ENCODE data around the gene UBE2G2.

UBE2G2 gene

GRCh38 chr21:44762221-44763049, 39.2 kb downstream of the UBE2G2 start:
- no peak for DNase-seq

GRCh38 chr21:44761747-44762208, 39.8 kb downstream of the UBE2G2 start:
- no peak for DNase-seq

GRCh38 chr21:44761011-44761729, 40.5 kb downstream of the UBE2G2 start:
- DNase-seq = peak; percentile 14

DNA sequence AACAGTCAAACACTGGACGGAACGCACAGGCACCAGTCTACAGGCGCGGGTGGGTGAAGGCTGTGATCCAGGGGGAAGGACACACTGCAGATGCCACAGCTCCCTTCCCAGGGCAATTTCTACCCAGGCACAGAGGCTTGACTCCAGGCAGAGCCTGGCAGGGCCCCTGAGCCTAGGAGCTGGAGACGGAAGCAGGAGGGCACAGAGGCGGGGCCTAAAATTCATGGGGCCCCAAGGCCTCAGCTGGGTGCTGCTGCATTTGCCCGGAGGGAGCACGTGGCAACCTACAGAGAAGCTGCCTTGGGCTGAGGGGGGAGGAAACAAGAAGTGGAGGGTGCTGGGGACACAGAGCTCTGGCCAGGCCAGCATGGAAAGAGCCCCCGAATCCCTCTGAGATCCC, 41.2 kb downstream of the UBE2G2 start:
- no peak for DNase-seq

DNA sequence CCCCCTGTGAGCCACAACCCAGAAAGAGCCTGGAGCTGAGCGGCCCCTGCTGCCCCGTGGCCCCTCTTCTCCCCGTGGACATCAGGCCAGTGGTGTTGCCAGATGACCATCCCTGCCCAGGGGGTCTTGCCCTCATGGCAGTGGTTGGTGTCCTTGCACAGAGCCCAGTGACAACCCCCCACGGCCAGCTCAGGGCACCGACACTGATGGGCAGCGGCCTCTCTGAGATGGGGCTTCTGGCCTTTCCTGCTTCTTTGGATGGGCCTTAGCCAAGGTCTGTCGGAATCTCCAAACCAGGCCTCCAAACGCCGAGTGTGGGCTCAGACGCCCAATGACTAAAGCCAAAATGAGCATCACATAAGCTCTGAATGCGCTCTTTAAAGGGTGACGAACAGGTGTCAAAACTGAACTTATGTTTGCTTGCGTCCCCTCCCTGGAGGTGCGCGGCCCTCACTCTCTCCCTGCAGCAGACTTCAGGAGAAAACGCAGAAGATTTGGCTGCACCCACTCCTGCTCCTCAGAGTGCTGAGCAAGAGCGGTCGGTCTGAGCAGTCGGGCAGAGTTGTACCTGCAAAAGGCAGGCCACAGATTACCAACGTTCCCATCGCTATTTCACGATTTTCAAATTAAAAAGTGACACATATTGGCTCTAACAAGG, 41.9 kb downstream of the UBE2G2 start:
- DNase-seq = no peak

- DNase-seq = no peak
Observed at GRCh38 chr21:44758781-44759627, 42.6 kb downstream of the UBE2G2 start.

DNA sequence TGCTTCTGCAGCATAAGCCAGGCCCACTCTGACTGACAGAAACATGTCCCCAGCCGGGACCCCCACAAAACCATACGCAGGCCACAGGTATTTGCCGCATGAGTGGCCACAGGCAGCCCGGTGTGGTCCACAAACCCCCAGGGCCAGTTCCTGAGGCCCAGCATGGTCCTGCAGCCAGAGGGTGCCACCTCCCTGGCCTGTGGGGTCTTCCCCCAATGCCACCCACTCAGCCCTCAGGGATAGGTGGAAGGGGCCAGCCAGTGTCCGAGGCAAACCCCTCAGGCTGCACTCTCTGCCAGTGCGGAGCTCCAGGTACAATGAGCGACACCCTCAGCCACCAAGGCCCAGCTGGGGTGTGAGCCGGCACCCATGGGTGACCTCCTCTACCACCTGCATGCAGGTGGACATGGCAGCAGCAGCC, 43.5 kb downstream of the UBE2G2 start:
- no peak for DNase-seq

- no peak for DNase-seq
Observed at GRCh38 chr21:44757731-44758130, 43.9 kb downstream of the UBE2G2 start.

GRCh38 chr21:44756423-44757185, 45.0 kb downstream of the UBE2G2 start:
- DNase-seq = no peak

GRCh38 chr21:44755227-44755626, 46.4 kb downstream of the UBE2G2 start:
- DNase-seq = no peak

DNA sequence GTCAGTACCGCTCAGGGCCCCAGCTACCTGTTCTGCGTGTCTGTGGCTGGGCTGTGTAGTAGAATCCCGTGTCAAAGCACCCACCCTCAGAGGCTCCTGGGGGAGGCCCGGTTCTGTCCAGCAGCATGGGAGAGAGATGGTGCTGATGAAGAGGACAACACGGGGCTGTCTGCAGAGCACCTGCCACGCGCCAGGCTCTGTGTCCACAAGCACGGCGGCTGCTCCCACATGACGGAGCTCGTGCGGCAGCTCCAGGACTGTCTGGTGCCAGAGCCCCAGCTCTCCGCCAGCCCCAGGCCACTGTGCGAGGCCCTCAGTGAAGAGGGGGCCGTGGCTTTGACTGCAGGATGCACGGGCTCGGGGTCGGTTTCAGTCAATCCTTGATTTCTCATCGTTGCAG, 48.3 kb downstream of the UBE2G2 start:
- no peak for DNase-seq

DNA sequence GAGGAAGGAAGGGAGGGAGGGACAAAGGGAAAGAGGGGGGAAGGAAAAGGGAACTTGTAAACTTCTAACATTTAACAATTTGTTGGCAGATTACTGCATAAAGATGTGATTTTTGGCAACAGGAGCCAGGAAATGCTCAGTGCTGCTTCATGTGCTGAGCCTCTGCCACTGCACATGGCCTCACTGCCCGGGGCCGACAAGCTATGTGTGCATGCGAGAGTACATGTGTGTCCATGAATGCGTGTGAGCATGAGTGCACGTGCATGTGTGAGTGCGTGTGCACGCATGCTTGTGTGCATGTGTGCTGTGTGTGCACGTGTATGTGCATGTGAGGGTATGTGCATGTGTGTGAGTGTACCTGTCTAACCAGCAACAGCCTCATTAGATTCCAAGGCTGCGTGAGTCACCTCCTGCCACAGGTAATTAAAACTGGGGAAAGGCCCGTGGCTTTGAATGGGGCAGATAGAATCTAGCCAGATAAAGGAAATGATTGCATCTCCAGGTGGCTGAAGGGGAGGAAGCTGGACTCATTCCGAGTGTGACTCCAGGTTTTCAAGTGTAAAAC, 48.9 kb downstream of the UBE2G2 start:
- DNase-seq = no peak

GRCh38 chr21:44751799-44752636, 49.6 kb downstream of the UBE2G2 start:
- no peak for DNase-seq

GRCh38 chr21:44751186-44751798, 50.3 kb downstream of the UBE2G2 start:
- no peak for DNase-seq

DNA sequence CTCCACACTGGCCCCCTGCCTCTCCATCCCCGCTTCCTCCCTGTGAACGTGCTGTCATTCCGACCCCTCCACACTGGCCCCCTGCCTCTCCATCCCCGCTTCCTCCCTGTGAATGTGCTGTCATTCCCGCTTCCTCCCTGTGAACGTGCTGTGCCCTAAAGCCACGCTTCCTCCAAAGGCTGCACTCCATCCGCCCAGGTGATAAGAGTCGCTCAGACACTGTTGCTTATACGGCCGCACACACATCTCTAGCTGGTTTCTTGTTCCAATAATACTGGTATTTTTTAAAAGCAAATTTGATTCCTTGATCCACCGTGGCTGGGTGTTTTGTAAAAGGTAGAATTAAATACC, 51.0 kb downstream of the UBE2G2 start:
- DNase-seq = no peak

- no peak for DNase-seq
Observed at GRCh38 chr21:44749759-44750674, 51.6 kb downstream of the UBE2G2 start.

GRCh38 chr21:44749116-44749758, 52.4 kb downstream of the UBE2G2 start:
- no peak for DNase-seq

DNA sequence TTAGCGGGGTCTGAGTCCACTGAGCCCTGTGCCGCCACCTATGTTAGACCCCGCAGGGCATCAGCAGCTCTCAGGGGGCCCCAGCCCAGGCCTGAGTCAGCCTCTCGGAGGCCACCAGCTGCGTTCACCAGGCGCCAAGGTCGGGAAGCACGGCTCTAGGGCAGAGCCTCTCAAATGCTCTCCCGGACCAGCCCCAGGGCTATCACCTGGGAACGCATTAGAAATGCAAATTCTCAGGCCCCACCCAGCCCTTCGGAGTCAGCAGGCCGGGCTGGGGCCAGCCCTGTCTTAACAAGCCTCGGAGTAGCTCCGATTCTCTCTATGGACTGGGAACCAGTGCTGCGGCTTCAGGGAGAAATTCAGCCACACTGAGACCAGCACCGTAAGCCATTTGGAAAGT, 53.0 kb downstream of the UBE2G2 start:
- DNase-seq = no peak
